HepG2 (cell line): ENCODE data around the gene UBE2M. TPM values are rescaled to one million over a fixed set of nuclear protein-coding genes. Genes with fewer than 3 reads are reported as not detected.

Experiments used
- DR1 ChIP-seq: sonication (generic); formaldehyde crosslinking; IDR thresholded peaks from 2 replicates; pipeline ENCODE4 v1.8.0; 2021; ENCODE audit warnings: mild to moderate bottlenecking, missing genetic modification reagents, inconsistent platforms
- GMEB1 ChIP-seq: sonication (generic); formaldehyde crosslinking; IDR thresholded peaks from 2 replicates; pipeline ENCODE4 v1.5.1; 2020; ENCODE audit warnings: missing genetic modification reagents, mild to moderate bottlenecking, borderline replicate concordance
- HDAC2 ChIP-seq: sonication (generic); formaldehyde crosslinking; IDR thresholded peaks from 2 replicates; pipeline ENCODE4 v1.4.0; 2020; ENCODE audit warnings: missing genetic modification reagents
- MED1 ChIP-seq: sonication (generic); formaldehyde crosslinking; IDR thresholded peaks from 2 replicates; pipeline ENCODE4 v1.4.0; 2020; ENCODE audit warnings: missing genetic modification reagents
- MTF2 ChIP-seq: sonication (generic); formaldehyde crosslinking; IDR thresholded peaks from 2 replicates; pipeline ENCODE4 v1.5.0; 2020; ENCODE audit warnings: missing genetic modification reagents, borderline replicate concordance
- RBM39 ChIP-seq: fragments of 200-400 bp; formaldehyde crosslinking; IDR thresholded peaks from one replicate; pipeline ENCODE4 v1.6.1; 2018; ENCODE audit warnings: antibody characterized with exemption, mild to moderate bottlenecking, low read depth, low read length; ENCODE audit not compliant: poor library complexity, severe bottlenecking
- RFX1 ChIP-seq: fragments of 450-650 bp; IDR thresholded peaks from 2 replicates; pipeline ENCODE4 v1.6.1; 2017
- SOX13 ChIP-seq, 3 experiments: fragments of 450-650 bp in 1 of 3; sonication (generic) in 1 of 3; formaldehyde crosslinking in 1 of 3; IDR thresholded peaks in 2 of 3; conservative IDR thresholded peaks in 1 of 3; 2 replicates each; pipeline versions ENCODE4 v1.5.0 to v1.6.1; 2016 to 2020; ENCODE audit warnings: antibody characterized with exemption in 1 of 3, mild to moderate bottlenecking in 1 of 3, missing compliant biosample characterization in 1 of 3, missing genetic modification reagents in 1 of 3, moderate library complexity in 1 of 3
- SRY ChIP-seq: sonication (generic); formaldehyde crosslinking; IDR thresholded peaks from 2 replicates; pipeline ENCODE4 v1.8.0; 2022; ENCODE audit warnings: mild to moderate bottlenecking, missing genetic modification reagents
- USF2 ChIP-seq, 2 experiments: sonication (generic) in 1 of 2; formaldehyde crosslinking in 1 of 2; IDR thresholded peaks; 2 replicates each; pipeline versions ENCODE4 v1.5.1 to v1.6.1; 2011 to 2020; ENCODE audit warnings: borderline replicate concordance in 1 of 2, low read depth in 1 of 2, low read length in 1 of 2, mild to moderate bottlenecking in 1 of 2, missing genetic modification reagents in 1 of 2, moderate library complexity in 1 of 2
- YEATS2 ChIP-seq: sonication (generic); formaldehyde crosslinking; IDR thresholded peaks from 2 replicates; pipeline ENCODE4 v1.4.0; 2020; ENCODE audit warnings: missing genetic modification reagents, borderline replicate concordance
- ZBTB33 ChIP-seq: sonication (generic); formaldehyde crosslinking; IDR thresholded peaks from 2 replicates; pipeline ENCODE4 v1.4.0; 2020; ENCODE audit warnings: missing genetic modification reagents
- ZFAT ChIP-seq: sonication (generic); formaldehyde crosslinking; conservative IDR thresholded peaks from 2 replicates; pipeline ENCODE4 v1.8.1; 2023; ENCODE audit warnings: missing genetic modification reagents, inconsistent platforms
- ZNF264 ChIP-seq: sonication (generic); formaldehyde crosslinking; IDR thresholded peaks from 2 replicates; pipeline ENCODE4 v1.4.0; 2020; ENCODE audit warnings: missing genetic modification reagents
- ZNF296 ChIP-seq: sonication (generic); formaldehyde crosslinking; conservative IDR thresholded peaks from 2 replicates; pipeline ENCODE4 v1.5.0; 2020; ENCODE audit warnings: mild to moderate bottlenecking, missing genetic modification reagents
- ZNF383 ChIP-seq: sonication (generic); formaldehyde crosslinking; IDR thresholded peaks from 2 replicates; pipeline ENCODE4 v1.4.0; 2020; ENCODE audit warnings: missing genetic modification reagents, mild to moderate bottlenecking, borderline replicate concordance
- ZNF451 ChIP-seq: sonication (generic); formaldehyde crosslinking; IDR thresholded peaks from 2 replicates; pipeline ENCODE4 v1.5.0; 2020; ENCODE audit warnings: mild to moderate bottlenecking, missing genetic modification reagents
- ZNF550 ChIP-seq: sonication (generic); formaldehyde crosslinking; IDR thresholded peaks from 2 replicates; pipeline ENCODE4 v1.4.0; 2020; ENCODE audit warnings: mild to moderate bottlenecking, missing genetic modification reagents, borderline replicate concordance
- ZNF598 ChIP-seq: sonication (generic); formaldehyde crosslinking; IDR thresholded peaks from 2 replicates; pipeline ENCODE4 v1.5.1; 2020; ENCODE audit warnings: mild to moderate bottlenecking, missing genetic modification reagents, borderline replicate concordance
- ZNF629 ChIP-seq: sonication (generic); formaldehyde crosslinking; conservative IDR thresholded peaks from 2 replicates; pipeline ENCODE4 v1.5.0; 2020; ENCODE audit warnings: missing genetic modification reagents
- ZNF670 ChIP-seq: sonication (generic); formaldehyde crosslinking; IDR thresholded peaks from 2 replicates; pipeline ENCODE4 v1.8.0; 2022; ENCODE audit warnings: mild to moderate bottlenecking, missing genetic modification reagents, borderline replicate concordance
- ZNF737 ChIP-seq: sonication (generic); formaldehyde crosslinking; IDR thresholded peaks from 2 replicates; pipeline ENCODE4 v1.5.0; 2020; ENCODE audit warnings: missing genetic modification reagents, mild to moderate bottlenecking, borderline replicate concordance
- ZSCAN25 ChIP-seq: sonication (generic); formaldehyde crosslinking; IDR thresholded peaks from 2 replicates; pipeline ENCODE4 v1.8.0; 2022; ENCODE audit warnings: mild to moderate bottlenecking, missing genetic modification reagents
- polyA plus RNA-seq, 8 experiments: library from polyadenylated mRNA; depleted of rRNA in 3 of 8; stranded (reverse) in 7 of 8; unstranded in 1 of 8; fragments of >200 nt; fragmentation: Illumina TruSeq in 4 of 8; extraction: Trizol in 4 of 8; gene quantifications; 2 replicates each; pipeline versions ENCODE4 v1.2.1 to v1.2.3, GENCODE V29; 2011 to 2016; ENCODE audit warnings: low read depth in 4 of 8, missing spikeins in 1 of 8, mixed read lengths in 1 of 8; ENCODE audit not compliant: insufficient read depth in 1 of 8
- total RNA-seq, 5 experiments: library from RNA; depleted of rRNA; stranded (reverse); fragments of >200 nt; fragmentation: Illumina TruSeq; extraction: Trizol; gene quantifications; 2 replicates each; pipeline ENCODE4 v1.2.3, GENCODE V29; 2016; ENCODE audit warnings: low read depth in 1 of 5

UBE2M gene
- total and polyA plus RNA-seq, 2 of the 13 experiments (the other 11 are each of a cell fraction or from before 2014, with no cell fraction given), result 36.2 to 50.3 TPM

- no peak for TF ChIP-seq HDAC2 (CRISPR knock-in tag)
- TF ChIP-seq USF2 (IDR thresholded peaks at IDR 0.05; ENCODE audit: low read depth, low read length), result no peak
- TF ChIP-seq USF2 (CRISPR knock-in tag; IDR thresholded peaks at IDR 0.05; ENCODE audit: borderline replicate concordance), result peak; percentile 34; the same call in 1 of the 2 replicates
- no peak for TF ChIP-seq ZFAT (CRISPR knock-in tag)
- peak; percentile 86 for TF ChIP-seq YEATS2 (CRISPR knock-in tag)
- TF ChIP-seq RBM39, result peak; percentile 89
- TF ChIP-seq GMEB1 (CRISPR knock-in tag), result peak; percentile 86; the same call in 1 of the 2 replicates
- TF ChIP-seq ZSCAN25 (CRISPR knock-in tag), result peak; percentile 30; the same call in 1 of the 2 replicates
- no peak; the same call in 1 of the 2 replicates for TF ChIP-seq MTF2 (CRISPR knock-in tag)
- peak; percentile 79 for TF ChIP-seq SRY (CRISPR knock-in tag)
- TF ChIP-seq ZNF296 (CRISPR knock-in tag), result no peak
- TF ChIP-seq ZNF629 (CRISPR knock-in tag), result no peak
- TF ChIP-seq ZNF550, result 0 out of 2 replicates have a peak, but pooled peaks have one; percentile 67
- TF ChIP-seq SOX13 (IDR thresholded peaks at IDR 0.05), result no peak
- TF ChIP-seq SOX13 (CRISPR knock-in tag; conservative IDR thresholded peaks at IDR 0.05 in 1 of 2, IDR thresholded peaks at IDR 0.05 in 1 of 2), result no peak; a peak in 2 of 4 replicates
- no peak for TF ChIP-seq ZNF383
- TF ChIP-seq ZBTB33 (CRISPR knock-in tag), result no peak
- no peak for TF ChIP-seq ZNF737 (CRISPR knock-in tag)
- no peak; the same call in 1 of the 2 replicates for TF ChIP-seq ZNF670 (CRISPR knock-in tag)
- 0 out of 2 replicates have a peak, but pooled peaks have one; percentile 15 for TF ChIP-seq ZNF598 (CRISPR knock-in tag)
- TF ChIP-seq ZNF264 (CRISPR knock-in tag), result peak; percentile 72
- TF ChIP-seq ZNF451 (CRISPR knock-in tag), result peak; percentile 82
- TF ChIP-seq RFX1, result peak; percentile 60; the same call in 1 of the 2 replicates
- TF ChIP-seq MED1, result peak; percentile 54
- peak; percentile 87 for TF ChIP-seq DR1 (CRISPR knock-in tag)
Observed at GRCh38 chr19:58558623-58559274, 338 bp upstream of the UBE2M start (continued).
